Endothelial cell of umbilical vein (primary cell): ENCODE data around the gene HNRNPU.
A peak's percentile ranks its signal among the peaks of the same experiment; 100 is the strongest.

Experiments used
- CTCF ChIP-seq, 2 donors: IDR thresholded peaks; 1 replicate in 1 of 2; 2 replicates in 1 of 2; pipeline ENCODE4 v1.5.1; 2011; ENCODE audit warnings: low read length in 2 of 2, mild to moderate bottlenecking in 2 of 2, moderate library complexity in 2 of 2, control low read depth in 1 of 2, inconsistent platforms in 1 of 2, low read depth in 1 of 2; ENCODE audit not compliant: insufficient read depth in 1 of 2; ENCODE audit errors: extremely low read depth in 1 of 2
- EZH2 ChIP-seq: IDR thresholded peaks from 2 replicates; pipeline ENCODE4 v1.6.1; 2012; ENCODE audit warnings: borderline replicate concordance, low read depth, mild to moderate bottlenecking, moderate library complexity, low read length, inconsistent platforms; ENCODE audit not compliant: severe bottlenecking
- FOS ChIP-seq: IDR thresholded peaks from 2 replicates; pipeline ENCODE4 v1.6.1; 2011; ENCODE audit warnings: mild to moderate bottlenecking, low read length, moderate library complexity, borderline replicate concordance; ENCODE audit not compliant: insufficient read depth
- JUN ChIP-seq: IDR thresholded peaks from 2 replicates; pipeline ENCODE4 v1.6.1; 2011; ENCODE audit warnings: borderline replicate concordance, low read depth; ENCODE audit not compliant: insufficient read length, insufficient read depth
- MAX ChIP-seq: IDR thresholded peaks from 2 replicates; pipeline ENCODE4 v1.6.1; 2011; ENCODE audit not compliant: insufficient read depth, insufficient read length
- MYC ChIP-seq: IDR thresholded peaks from one replicate; pipeline ENCODE4 v1.6.1; 2011; ENCODE audit warnings: mild to moderate bottlenecking, low read depth, low read length
- POLR2A ChIP-seq: IDR thresholded peaks from 2 replicates; pipeline ENCODE4 v1.6.1; 2012; ENCODE audit warnings: low read depth, mild to moderate bottlenecking, control low read depth, low read length
- POLR2AphosphoS5 ChIP-seq: IDR thresholded peaks from 2 replicates; pipeline ENCODE4 v1.6.1; 2012; ENCODE audit warnings: low read depth, mild to moderate bottlenecking, control low read depth, low read length, moderate library complexity; ENCODE audit not compliant: insufficient read depth

DNA sequence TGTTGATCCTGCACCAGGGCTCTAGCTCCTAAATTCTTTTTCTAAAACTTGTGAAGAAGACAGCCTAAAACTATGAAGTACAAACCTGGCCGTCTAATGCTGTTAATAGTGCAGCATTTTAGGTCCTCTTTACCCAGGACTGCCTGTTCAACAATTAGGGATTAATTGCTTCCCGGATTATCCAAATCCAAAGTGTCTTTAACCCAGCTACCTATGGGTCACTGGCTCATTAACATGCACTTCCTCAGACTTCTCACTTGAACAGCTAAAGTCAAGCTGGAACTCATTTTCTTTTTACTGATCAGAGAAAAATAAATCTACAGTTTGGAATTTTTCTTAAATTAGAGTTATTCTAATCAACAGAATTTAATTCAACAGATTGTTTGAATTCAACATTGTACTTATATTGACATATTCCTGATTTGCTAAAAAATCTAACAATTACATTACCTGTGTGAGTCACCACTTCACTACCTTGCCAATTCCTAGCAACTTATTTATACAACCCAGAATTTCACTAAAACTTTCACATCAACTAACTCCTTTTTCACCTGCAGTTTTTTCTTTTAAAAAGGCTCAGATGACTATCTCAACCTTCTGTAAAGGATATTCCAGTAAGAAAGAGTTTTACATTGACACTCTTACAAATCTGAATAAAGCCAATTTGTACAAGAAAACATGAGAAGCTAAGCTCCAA is 3.3 kb downstream of the HNRNPU start:
- TF ChIP-seq CTCF (IDR thresholded peaks at IDR 0.05; ENCODE audit: extremely low read depth in 1 of 2, insufficient read depth in 1 of 2, low read depth in 1 of 2, low read length in 2 of 2) (no peak), JUN (no peak), POLR2A (no peak), MAX (no peak), POLR2AphosphoS5 (no peak), EZH2 (no peak), MYC (no peak), FOS (peak; percentile 24)
